ENCODE data around the gene PKDCC. TPM values are rescaled to one million over a fixed set of nuclear protein-coding genes. Genes with fewer than 3 reads are reported as not detected.

The PKDCC gene
- total and polyA plus RNA-seq, 10 of the 15 experiments (the other 5 are each of a cell fraction or from before 2014, with no cell fraction given) = 0.13 to 10.2 (median 2.3) TPM

DNA sequence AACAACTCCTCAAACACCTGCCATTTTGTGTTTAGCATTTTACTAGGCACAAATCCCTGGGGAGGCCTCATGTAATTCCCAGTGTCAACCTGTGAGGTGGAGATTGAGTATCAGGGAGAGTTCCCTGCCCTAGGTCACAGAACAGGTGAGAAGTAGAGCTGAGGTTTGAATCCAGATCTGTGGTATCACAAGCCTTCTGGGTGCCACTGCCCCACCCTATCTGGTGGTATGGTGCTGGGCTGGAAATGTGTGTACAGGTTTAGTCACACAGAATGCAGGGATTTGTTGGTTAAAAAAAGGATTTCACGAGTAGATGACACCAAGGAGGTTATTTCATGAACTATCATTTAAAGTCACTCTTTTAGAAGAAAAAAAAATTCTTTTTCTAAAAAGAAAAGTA is 35.7 kb upstream of the PKDCC start (continued):
- TF ChIP-seq ZBTB4 (CRISPR knock-in tag; IDR thresholded peaks at IDR 0.05) = no peak
- no peak for TF ChIP-seq EGR1 (IDR thresholded peaks at IDR 0.05; ENCODE audit: borderline replicate concordance in 1 of 2, low read depth in 2 of 2, low read length in 2 of 2)
- TF ChIP-seq DPF2 (IDR thresholded peaks at IDR 0.05) = no peak
- no peak for TF ChIP-seq RELB (IDR thresholded peaks at IDR 0.05; ENCODE audit: low read depth)
- TF ChIP-seq RFX5 (IDR thresholded peaks at IDR 0.05; ENCODE audit: low read depth, low read length) = no peak
- TF ChIP-seq, protein P1, sequence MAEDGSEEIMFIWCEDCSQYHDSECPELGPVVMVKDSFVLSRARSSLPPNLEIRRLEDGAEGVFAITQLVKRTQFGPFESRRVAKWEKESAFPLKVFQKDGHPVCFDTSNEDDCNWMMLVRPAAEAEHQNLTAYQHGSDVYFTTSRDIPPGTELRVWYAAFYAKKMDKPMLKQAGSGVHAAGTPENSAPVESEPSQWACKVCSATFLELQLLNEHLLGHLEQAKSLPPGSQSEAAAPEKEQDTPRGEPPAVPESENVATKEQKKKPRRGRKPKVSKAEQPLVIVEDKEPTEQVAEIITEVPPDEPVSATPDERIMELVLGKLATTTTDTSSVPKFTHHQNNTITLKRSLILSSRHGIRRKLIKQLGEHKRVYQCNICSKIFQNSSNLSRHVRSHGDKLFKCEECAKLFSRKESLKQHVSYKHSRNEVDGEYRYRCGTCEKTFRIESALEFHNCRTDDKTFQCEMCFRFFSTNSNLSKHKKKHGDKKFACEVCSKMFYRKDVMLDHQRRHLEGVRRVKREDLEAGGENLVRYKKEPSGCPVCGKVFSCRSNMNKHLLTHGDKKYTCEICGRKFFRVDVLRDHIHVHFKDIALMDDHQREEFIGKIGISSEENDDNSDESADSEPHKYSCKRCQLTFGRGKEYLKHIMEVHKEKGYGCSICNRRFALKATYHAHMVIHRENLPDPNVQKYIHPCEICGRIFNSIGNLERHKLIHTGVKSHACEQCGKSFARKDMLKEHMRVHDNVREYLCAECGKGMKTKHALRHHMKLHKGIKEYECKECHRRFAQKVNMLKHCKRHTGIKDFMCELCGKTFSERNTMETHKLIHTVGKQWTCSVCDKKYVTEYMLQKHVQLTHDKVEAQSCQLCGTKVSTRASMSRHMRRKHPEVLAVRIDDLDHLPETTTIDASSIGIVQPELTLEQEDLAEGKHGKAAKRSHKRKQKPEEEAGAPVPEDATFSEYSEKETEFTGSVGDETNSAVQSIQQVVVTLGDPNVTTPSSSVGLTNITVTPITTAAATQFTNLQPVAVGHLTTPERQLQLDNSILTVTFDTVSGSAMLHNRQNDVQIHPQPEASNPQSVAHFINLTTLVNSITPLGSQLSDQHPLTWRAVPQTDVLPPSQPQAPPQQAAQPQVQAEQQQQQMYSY (CRISPR knock-in tag; IDR thresholded peaks at IDR 0.05) = no peak
- TF ChIP-seq, protein P2, sequence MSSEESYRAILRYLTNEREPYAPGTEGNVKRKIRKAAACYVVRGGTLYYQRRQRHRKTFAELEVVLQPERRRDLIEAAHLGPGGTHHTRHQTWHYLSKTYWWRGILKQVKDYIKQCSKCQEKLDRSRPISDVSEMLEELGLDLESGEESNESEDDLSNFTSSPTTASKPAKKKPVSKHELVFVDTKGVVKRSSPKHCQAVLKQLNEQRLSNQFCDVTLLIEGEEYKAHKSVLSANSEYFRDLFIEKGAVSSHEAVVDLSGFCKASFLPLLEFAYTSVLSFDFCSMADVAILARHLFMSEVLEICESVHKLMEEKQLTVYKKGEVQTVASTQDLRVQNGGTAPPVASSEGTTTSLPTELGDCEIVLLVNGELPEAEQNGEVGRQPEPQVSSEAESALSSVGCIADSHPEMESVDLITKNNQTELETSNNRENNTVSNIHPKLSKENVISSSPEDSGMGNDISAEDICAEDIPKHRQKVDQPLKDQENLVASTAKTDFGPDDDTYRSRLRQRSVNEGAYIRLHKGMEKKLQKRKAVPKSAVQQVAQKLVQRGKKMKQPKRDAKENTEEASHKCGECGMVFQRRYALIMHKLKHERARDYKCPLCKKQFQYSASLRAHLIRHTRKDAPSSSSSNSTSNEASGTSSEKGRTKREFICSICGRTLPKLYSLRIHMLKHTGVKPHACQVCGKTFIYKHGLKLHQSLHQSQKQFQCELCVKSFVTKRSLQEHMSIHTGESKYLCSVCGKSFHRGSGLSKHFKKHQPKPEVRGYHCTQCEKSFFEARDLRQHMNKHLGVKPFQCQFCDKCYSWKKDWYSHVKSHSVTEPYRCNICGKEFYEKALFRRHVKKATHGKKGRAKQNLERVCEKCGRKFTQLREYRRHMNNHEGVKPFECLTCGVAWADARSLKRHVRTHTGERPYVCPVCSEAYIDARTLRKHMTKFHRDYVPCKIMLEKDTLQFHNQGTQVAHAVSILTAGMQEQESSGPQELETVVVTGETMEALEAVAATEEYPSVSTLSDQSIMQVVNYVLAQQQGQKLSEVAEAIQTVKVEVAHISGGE (CRISPR knock-in tag; IDR thresholded peaks at IDR 0.05) = no peak
- TF ChIP-seq MTA3 (IDR thresholded peaks at IDR 0.05; ENCODE audit: borderline replicate concordance, low read length) = no peak
- no peak for TF ChIP-seq EED (IDR thresholded peaks at IDR 0.05; ENCODE audit: low read depth)
- no peak for TF ChIP-seq SMC3 (IDR thresholded peaks at IDR 0.05; ENCODE audit: borderline replicate concordance, low read length)
- TF ChIP-seq, protein P3, sequence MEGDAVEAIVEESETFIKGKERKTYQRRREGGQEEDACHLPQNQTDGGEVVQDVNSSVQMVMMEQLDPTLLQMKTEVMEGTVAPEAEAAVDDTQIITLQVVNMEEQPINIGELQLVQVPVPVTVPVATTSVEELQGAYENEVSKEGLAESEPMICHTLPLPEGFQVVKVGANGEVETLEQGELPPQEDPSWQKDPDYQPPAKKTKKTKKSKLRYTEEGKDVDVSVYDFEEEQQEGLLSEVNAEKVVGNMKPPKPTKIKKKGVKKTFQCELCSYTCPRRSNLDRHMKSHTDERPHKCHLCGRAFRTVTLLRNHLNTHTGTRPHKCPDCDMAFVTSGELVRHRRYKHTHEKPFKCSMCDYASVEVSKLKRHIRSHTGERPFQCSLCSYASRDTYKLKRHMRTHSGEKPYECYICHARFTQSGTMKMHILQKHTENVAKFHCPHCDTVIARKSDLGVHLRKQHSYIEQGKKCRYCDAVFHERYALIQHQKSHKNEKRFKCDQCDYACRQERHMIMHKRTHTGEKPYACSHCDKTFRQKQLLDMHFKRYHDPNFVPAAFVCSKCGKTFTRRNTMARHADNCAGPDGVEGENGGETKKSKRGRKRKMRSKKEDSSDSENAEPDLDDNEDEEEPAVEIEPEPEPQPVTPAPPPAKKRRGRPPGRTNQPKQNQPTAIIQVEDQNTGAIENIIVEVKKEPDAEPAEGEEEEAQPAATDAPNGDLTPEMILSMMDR (IDR thresholded peaks at IDR 0.05 in 2 of 3, conservative IDR thresholded peaks at IDR 0.05 in 1 of 3; ENCODE audit: control insufficient read depth in 2 of 3, extremely low read depth in 1 of 3, insufficient read depth in 1 of 3, low read depth in 3 of 3, low read length in 3 of 3) = no peak
- no peak for TF ChIP-seq ETV6 (conservative IDR thresholded peaks at IDR 0.05 in 1 of 2, IDR thresholded peaks at IDR 0.05 in 1 of 2; ENCODE audit: borderline replicate concordance in 1 of 2, low read depth in 1 of 2)
